ENCODE data around the gene COLGALT1. TPM values are rescaled to one million over a fixed set of nuclear protein-coding genes. Genes with fewer than 3 reads are reported as not detected.
"Not testable (repeated sequence)": the region's sequence is repeated elsewhere in the genome, so short reads cannot be mapped to it uniquely, and the experiment has no call there.

COLGALT1 gene
- total RNA-seq, result 66.3 TPM

DNA sequence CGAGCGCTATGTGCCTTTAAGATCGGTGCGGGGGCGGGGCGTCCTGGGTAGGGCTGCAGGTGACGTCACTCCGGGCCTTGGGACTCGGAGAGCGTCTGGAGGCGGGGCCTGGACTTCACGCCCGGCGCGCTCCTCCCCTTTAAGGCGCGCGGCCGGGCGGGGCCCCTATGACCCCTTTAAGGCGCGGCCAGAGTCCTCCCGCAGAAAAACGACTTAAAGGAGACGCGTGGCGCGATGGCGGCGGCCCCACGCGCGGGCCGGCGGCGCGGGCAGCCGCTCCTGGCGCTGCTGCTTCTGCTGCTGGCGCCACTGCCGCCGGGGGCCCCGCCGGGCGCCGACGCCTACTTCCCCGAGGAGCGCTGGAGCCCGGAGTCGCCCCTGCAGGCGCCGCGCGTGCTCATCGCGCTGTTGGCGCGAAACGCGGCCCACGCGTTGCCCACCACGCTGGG, at the start of gene COLGALT1:
Gene COLGALT1, plus strand, starts transcription at position 170 of the 449 bp plus-strand sequence. Its CDS starts 65 bp downstream, at position 235.
- peak; percentile 99 for DNase-seq (ENCODE audit: low spot score)

DNA sequence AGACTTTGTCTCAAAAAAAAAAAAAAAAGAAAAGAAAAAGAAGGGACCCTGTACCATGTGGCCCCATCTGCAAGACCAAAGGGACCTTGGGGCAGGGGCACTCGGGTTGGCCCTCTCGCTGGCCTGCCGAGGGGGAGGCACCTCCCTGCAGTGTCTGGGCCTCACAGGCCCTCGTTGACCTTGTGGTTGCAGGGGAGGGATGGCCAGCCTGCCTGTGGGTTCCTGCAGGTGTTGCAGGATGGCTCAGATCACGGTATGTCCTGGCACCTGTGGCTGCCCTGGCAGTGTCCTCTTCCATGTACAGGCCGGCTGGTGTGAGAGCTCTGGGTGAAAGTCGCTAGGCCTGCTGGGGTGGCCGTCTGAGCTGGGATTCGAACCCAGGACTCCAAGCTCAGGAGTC, 48.7 kb upstream of the COLGALT1 start:
- no peak for DNase-seq (ENCODE audit: low spot score)

DNA sequence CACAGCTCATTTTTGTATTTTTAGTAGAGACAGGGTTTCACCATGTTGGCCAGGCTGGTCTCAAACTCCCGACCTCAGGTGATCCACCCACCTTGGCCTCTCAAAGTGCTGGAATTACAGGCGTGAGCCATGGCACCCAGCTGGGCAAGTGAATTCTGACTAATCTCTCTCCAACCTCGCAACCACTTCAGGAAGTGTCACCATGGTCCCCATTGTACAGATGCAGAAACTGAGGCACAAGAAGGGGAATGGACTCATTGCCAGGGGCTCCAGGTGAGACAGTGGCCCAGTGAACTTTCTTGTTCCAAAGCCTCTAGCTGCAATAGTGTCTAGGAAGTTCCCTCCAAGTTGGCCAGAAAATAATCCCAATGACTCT, 46.9 kb upstream of the COLGALT1 start:
- DNase-seq (ENCODE audit: low spot score), result not testable (repeated sequence)

DNA sequence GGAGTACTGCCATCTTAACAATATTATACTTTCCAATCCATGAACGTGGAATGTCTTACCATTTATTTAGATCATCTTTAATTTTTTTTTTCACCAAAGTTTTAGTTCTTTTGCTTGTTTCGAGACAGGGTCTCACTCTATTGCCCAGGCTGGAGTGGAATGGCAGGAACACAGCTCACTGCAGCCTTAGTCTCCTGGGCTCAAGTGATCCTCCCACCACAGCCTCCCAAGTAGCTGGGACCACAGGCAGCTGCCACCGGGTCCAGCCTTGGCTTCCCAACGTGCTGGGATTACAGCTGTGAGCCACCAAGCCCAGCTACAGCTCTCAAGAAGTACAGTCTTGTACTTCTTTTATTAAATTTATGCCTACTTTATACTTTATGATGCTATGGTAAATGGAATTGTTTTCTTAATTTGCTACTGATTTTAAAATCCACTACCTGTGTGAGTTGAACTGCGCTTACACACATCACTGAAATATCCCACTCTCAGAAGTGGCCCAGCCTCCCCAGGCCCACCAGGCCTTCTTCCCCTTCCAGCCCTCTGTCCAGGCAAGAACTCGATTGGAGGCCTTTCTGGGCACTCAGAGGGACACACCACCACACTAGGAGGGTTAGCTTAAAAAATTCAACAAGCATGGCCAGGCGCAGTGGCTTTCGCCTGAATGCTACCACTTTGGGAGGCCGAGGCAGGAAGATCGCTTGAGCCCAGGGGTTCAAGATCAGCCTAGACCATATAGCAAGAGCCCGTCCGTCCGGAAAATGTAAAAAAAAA, 45.0 kb upstream of the COLGALT1 start:
- no peak for DNase-seq (ENCODE audit: low spot score)

DNA sequence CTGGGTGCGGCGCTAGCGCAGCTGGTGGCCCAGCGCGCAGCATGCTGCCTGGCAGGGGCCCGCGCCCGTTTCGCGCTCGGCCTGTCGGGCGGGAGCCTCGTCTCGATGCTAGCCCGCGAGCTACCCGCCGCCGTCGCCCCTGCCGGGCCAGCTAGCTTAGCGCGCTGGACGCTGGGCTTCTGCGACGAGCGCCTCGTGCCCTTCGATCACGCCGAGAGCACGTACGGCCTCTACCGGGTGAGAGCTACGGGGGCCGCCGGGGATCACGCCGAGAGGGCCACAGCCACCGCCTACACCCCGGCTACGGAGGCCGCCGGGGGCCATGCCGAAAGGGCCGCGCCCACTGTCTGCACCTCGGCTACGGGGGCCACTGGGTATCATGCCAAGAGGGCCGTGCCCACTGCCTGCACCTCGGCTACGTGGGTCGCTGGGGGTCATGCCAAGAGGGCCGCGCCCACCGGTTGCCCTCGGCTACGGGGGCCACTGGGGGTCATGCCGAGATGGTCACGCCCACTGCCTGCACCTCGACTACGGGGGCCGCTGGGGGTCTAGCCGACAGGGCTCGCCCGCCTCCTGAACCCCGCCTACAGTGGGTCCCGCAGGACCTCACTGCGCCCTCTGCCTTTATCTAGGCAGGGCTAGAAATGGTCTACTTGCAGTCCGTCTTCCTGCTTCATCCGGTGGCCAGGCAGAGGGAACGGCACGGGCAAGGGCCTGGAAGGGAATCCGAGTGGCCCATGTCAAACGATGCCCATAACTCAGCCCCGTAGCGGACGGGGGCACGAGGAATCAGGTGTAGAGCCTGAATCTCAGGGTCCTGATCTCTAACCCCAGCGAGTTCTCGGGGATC, 43.5 kb upstream of the COLGALT1 start:
- DNase-seq (ENCODE audit: low spot score), result peak; percentile 88

DNA sequence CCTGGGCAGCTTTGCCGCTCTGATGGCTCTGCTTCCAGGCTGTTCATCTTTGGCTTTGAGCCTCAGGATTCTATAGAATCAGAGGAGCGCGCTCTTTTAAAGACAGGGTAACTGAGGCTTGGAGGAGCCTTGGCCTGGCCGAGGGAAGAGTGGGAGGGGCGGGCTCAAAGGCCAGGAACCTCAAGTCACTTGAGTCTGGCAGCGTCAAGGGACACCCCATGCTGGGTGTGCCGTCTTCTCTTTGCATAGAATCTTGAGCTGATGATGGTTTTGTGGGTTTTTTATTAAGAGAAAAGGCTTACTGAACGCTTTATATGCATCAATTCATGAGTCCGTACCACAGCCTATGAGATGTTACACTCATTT, 42.9 kb upstream of the COLGALT1 start:
- no peak for DNase-seq (ENCODE audit: low spot score)

DNA sequence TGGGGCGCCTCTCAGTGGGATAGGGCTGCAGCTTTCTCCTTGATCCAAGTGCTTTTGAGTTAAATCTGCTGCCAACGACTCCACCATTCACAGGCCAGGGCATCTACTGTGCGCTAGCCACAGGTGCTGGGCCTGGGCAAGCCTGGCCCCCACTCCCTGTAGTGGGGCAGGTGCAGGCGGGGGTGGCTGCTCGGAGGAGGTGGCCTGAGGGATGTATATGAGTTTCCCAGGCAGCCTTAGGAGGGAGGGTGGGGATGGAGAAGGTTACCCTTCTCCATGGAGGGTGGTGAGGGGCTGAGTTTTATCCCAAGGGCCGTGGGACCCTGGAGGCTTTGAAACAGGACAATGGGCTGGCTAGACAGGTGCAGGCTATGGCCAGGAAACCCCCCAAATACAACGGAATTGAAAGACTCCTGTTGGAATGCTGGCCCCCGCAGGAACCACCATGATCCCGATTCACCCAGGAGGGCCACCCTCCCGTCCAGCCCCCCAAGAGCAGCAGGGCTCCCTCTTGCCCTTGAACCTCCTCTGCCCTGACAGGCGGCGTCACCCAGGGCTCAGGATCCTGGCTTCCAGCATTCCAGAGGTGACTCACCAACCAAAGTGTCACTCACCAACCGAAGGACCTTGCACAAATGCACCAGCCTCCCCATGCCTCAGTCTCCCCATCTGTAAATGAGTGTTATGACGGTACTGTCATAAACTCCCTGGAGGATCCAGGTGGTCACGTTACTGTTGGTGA, 39.9 kb upstream of the COLGALT1 start:
- no peak for DNase-seq (ENCODE audit: low spot score)

DNA sequence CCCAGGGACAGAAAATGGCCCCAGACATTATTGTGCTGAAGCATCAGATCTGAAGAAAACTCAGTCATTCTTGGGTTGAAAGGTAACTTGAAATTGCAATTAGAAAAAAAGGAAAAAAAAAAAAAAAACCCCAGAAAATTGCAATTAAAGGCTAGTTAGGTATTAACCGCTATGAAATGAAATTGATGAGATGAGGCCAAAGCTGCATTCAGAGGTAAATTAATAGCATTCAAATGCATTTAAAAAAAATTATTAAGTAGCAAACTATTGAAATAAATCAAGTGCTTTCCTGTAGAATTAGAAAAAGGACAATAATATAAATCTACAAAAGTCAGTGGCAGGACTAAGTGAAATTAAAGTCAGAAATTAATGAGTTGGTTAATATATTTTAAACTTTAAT, 37.6 kb upstream of the COLGALT1 start:
- DNase-seq (ENCODE audit: low spot score), result no peak

DNA sequence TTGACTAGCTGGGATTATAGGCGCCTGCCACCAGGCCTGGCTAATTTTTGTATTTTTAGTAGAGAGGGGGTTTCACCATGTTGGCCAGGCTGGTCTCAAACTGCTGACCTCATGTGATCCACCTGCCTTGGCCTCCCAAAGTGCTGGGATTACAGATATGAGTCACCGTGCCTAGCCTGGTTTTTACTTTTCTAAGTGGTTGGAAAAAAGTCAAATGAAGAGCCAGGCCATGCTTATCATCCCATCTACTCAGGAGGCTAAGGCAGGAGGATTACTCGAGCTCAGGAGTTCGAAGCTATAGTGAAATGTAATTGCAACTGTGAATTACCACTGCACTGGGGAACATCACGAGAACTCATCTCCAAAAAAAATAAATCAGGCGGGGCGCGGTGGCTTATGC, 36.8 kb upstream of the COLGALT1 start:
- DNase-seq (ENCODE audit: low spot score), result not testable (repeated sequence)

DNA sequence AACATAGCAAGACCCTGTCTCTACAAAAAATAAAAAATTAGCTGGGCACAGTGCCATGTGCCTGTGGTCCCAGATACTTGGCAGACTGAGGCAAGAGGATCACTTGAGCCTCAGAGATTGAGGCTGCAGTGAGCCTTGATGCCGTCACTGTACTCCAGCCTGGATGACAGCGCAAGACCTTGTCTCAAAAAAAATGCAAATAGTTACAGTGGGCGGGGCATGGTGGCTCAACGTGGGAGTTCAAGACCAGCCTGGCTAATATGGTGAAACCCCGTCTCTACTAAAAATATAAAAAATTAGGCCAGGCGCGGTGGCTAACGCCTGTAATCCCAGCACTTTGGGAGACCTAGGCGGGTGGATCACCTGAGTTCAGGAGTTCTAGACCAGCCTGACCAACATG, 35.5 kb upstream of the COLGALT1 start:
- no peak for DNase-seq (ENCODE audit: low spot score)

DNA sequence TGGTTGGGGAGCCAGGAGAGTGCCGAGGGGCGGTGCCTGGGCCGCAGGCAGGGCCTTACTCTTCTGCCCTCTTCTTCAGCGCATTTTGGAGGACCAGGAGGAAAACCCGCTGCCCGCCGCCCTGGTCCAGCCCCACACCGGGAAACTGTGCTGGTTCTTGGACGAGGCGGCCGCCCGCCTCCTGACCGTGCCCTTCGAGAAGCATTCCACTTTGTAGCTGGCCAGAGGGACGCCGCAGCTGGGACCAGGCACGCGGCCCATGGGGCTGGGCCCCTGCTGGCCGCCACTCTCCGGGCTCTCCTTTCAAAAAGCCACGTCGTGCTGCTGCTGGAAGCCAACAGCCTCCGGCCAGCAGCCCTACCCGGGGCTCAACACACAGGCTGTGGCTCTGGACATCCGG, 34.6 kb upstream of the COLGALT1 start:
- no peak for DNase-seq (ENCODE audit: low spot score)

DNA sequence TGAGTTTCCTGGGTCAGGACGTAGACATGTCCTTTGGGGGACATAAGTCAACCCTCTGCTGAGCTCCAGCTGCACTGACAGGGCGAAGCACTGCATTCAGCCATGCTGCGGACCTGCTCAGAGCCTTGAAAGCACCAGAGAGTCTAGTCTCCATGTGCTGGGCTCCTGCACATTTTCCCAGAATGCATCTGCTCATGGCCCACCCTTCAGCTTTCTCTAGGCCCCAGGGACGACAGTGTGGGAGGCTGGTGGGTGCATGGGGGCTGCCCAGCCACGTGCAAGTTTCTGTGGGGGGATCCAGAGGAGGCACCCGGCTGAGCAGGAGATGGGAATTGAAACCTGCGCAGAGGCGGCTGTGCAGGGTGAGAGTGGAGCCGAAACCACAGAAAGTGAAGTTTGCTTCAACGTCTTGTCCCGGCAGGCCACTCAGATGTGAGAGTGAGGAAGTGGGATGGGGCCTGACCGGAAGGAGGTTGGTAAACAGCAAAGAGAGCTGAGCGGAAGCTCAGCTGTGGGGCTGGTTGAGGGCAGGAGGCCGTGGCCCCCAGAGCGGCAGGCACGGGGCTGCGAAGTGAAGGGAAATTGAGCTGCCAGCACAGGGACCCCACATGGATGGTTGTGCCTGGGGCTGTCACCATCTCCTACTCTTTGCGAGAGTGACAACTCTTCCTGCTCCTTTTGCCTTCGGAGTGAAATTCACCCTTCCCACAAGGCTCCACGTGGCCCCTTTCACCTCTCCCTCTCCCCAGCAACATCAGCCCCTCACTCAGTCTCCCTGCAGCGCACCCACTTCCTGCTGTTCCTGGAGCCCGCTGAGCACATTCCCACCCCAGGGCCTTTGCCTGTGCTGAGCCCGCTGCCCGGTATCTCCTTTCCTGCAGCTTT, 32.2 kb upstream of the COLGALT1 start:
- DNase-seq (ENCODE audit: low spot score), result no peak

DNA sequence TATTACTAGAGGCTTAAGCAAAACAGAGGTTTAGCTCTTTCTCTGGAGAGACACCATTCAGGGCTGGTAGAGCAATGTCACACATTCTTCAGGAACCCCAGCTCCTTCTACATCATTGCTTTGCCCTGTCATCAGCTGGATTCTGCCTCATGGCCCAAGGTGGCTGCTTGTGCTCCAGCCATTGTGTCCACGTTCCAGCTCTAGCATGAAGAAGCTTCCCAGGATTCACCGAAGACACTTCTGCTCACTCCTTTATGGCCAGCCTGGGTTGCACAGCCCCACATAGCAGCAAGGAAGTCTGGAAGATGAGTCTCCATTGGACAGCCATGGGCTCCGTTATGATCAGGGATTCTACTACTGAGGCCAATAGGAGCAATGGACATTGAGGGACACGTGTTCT, 30.8 kb upstream of the COLGALT1 start:
- no peak for DNase-seq (ENCODE audit: low spot score)

DNA sequence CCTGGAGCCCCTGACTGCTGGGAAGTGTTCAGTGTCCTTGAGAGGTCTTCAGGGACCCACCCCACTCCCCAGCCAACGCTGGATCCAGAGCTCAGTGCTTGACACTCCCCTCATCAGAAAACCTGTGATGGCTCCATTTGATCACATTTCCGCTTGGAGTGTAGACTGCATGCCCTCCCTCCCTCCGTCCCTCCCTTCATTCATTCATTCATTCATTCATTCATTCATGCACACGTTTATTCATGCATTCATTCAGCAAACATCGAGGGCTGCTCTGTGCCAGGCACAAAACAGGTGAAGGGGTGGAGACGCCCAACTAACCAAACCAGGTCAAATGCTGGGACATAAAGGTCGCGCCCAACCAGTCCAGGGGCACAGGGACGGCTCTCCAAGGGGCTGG, 30.3 kb upstream of the COLGALT1 start:
- DNase-seq (ENCODE audit: low spot score), result no peak

DNA sequence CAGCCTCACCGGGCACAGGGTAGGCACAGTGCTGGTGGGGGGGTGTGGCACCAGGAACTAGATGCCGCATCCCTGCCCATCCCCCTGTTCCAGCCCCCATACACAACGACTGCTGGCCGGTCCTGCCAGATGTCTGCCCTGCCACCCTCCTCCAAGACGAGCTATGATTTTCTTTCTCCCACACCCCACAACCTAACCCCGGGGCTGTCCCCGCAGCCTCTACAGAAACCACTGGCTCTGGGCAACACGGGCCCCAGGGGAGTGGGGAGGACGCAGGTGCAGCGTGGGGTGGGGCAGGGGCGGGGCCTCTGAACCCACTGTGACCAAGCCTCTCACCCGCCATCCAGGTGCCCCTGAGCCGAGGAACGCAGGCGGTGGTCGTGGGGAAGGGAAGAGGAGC, 28.5 kb upstream of the COLGALT1 start:
- DNase-seq (ENCODE audit: low spot score), result no peak

DNA sequence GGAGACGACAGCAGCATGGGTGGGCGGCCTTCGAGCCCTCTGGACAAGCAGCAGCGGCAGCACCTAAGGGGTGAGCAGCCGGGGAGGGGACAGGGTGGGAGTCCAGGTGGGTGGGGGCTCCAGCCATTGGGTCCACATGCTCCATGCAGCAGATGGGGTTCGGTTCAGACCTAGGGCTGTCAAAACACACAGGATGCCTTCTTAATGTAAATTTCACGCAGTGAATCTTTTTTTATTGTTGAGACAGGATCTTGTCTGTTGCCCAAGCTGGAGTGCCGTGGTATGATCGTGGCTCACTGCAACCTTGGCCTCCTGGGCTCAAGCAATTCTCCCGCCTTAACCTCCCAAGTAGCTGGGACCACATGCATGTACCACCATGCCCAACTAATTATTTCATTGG, 28.1 kb upstream of the COLGALT1 start:
- no peak for DNase-seq (ENCODE audit: low spot score)

DNA sequence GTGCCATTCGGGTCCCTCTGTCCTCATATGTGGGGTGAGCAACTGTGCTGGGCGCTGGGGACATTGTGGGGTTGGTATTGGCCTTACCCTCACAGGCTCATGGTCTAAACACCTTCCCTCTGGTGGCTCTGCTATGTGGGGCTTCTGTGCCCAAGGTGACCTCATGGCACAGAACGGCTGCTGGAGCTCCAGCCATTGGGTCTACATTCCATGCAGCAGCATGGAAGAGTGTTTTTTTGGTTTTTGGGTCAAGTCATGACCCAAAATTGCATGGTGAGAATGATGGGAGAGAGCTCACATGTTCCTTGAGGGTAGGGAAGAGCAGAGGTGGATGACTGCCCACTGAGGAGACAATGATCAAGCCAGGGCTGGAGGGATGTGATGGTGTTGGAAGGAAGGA, 26.8 kb upstream of the COLGALT1 start:
- no peak for DNase-seq (ENCODE audit: low spot score)

DNA sequence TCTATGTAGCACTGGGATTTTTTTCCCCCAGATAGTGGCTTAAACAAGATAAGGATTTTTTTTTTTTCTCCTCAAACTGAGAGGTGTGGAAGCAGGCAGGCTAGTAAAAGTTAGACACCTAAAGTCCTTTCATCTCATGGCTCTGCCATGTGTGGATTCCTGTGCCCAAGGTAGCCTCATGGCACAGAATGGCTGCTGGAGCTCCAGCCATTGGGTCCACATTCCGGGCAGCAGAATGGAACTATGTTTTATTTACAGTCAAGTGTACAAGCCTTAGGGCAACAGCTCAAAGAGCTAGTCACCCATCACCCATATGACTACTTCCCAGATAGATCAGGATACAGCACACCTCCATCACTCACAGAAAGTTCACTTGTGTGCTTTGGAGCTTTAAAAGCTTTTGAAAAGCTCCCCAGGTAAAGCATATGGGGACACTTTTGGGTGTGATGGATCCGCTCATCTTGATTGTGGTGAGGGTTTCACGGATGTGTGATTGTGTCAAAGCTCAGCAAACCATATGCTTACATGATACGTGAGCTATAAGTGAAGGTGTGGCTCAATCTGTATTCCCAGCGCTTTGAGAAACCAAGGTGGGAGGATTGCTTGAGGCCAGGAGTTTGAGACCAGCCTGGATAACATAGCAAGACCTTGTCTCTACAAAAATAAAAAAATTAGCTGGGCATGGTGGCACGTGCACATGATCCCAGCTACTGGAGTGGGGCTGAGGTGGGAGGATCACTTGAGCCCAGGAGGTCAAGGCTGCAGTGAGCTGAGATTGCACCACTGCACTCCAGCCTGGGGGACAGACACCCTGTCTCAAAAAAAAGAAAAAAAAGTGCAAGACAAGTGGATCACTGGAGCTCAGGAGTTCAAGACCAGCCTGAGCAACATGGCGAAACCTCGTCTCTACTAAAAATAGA, 25.9 kb upstream of the COLGALT1 start:
- DNase-seq (ENCODE audit: low spot score), result no peak

DNA sequence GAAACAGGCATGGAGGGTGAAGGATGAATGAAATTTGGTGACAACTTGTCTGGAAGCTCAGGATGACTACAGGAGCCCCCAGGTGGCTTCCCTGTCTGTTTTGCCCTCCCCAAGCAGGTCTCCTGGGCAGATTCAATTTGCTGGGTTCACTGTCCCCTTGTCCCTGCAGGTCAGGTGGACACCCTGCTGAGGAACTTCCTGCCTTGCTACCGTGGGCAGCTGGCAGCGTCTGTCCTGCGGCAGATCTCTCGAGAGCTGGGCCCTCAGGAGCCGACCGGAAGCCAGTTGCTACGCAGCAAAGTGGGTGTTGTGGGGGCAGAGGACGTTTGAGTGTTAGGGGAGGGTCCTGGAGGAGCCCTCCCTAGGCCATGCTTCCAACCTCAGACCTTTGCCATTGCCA, 24.9 kb upstream of the COLGALT1 start:
- no peak for DNase-seq (ENCODE audit: low spot score)

DNA sequence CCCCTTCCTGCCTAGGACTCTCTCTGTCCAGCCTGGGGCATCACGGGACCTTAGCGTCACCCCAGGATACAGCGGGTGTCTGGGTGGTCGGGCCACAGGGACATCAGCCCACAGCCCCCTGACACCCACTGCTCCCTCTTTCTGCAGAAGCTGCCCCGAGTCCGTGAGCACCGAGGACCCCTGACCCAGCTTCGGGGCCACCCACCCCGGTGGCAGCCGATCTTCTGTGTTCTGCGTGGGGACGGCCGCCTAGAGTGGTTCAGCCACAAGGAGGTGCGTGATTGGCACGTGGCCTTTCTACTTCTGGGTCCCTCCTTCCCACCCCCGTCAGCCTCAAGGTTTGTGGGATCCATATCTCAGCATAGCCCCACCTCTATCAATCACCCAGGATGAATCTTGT, 23.3 kb upstream of the COLGALT1 start:
- DNase-seq (ENCODE audit: low spot score), result no peak

Measured in ureter (tissue), 1 donor.